ENCODE data around the gene CLDN10. TPM values are rescaled to one million over a fixed set of nuclear protein-coding genes. Genes with fewer than 3 reads are reported as not detected.

Gene CLDN10
- total RNA-seq, 1 donor from 2014 or later, result not detected

GRCh38 chr13:95626768-95627167, 74.2 kb downstream of the CLDN10 start:
- intact Hi-C loops (cut with micrococcal nuclease), result loop anchor here (10.0 kb wide), 1 partner anchor 1328 kb away; no protein-coding TSS in a partner anchor
- no peak overlapping the region for H3K27ac Mint-ChIP-seq
- H3K9me3 Mint-ChIP-seq, result no peaks in the 10 kb centered on the region
- no peaks in the 10 kb centered on the region for H3K4me1 Mint-ChIP-seq
- ATAC-seq (ENCODE audit: low read depth) (no peak), DNase-seq (no peak)
- no peak for TF ChIP-seq CTCF (IDR thresholded peaks at IDR 0.05)
- ChIA-PET CTCF (interaction anchor here (7.5 kb wide), 1 partner anchor 207 kb away, joined by 127 read pairs; no protein-coding TSS in a partner anchor), POLR2A (no interaction called here)
- H3K27me3 Mint-ChIP-seq, result peaks cover 7% of the 10 kb centered on the region
- H3K36me3 Mint-ChIP-seq (ENCODE audit: low read depth), result no peaks in the 10 kb centered on the region
- no peak overlapping the region for H3K4me3 Mint-ChIP-seq

GRCh38 chr13:95627590-95627989, 75.1 kb downstream of the CLDN10 start:
- ATAC-seq (ENCODE audit: low read depth), result no peak
- no peak overlapping the region for H3K4me3 Mint-ChIP-seq
- no peak for TF ChIP-seq CTCF (IDR thresholded peaks at IDR 0.05)
- no peak overlapping the region for H3K27ac Mint-ChIP-seq
- CTCF ChIA-PET, result interaction anchor here (7.5 kb wide), 1 partner anchor 206 kb away, joined by 127 read pairs; no protein-coding TSS in a partner anchor
- DNase-seq, result no peak
- no peaks in the 10 kb centered on the region for H3K9me3 Mint-ChIP-seq
- H3K27me3 Mint-ChIP-seq, result peaks cover 7% of the 10 kb centered on the region
- intact Hi-C loops (cut with micrococcal nuclease), result loop anchor here (10.0 kb wide), 1 partner anchor 1327 kb away; no protein-coding TSS in a partner anchor
- H3K36me3 Mint-ChIP-seq (ENCODE audit: low read depth), result no peaks in the 10 kb centered on the region
- no peaks in the 10 kb centered on the region for H3K4me1 Mint-ChIP-seq
- POLR2A ChIA-PET, result no interaction called here

DNA sequence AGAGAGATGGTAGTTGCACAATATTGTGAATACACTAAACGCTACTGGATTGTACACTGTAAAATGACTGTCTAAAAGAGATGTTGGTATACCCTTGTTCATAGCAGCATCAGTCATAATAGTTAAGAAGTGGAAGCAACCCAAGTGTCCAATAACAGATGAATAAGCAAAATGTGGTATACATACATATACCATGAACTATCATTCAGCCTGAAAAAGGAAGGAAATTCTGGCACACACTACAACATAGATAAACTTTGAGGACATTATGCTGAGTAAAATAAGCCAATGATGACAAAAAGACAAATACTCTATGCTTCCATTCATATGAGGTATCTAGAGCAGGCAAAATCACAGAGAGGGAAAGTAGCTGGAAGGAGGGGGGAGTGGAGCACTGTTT, 76.0 kb downstream of the CLDN10 start:
- Mint-ChIP-seq H3K36me3 (ENCODE audit: low read depth) (no peaks in the 10 kb centered on the region), H3K27ac (no peak overlapping the region), H3K9me3 (no peaks in the 10 kb centered on the region), H3K27me3 (peaks cover 7% of the 10 kb centered on the region), H3K4me3 (no peak overlapping the region), H3K4me1 (no peaks in the 10 kb centered on the region)
- ATAC-seq (ENCODE audit: low read depth) (no peak), DNase-seq (no peak)
- no peak for TF ChIP-seq CTCF (IDR thresholded peaks at IDR 0.05)
- ChIA-PET CTCF (interaction anchor here (0.8 kb wide), 1 partner anchor 205 kb away, joined by 4 read pairs; no protein-coding TSS in a partner anchor), POLR2A (no interaction called here)
- intact Hi-C loops (cut with micrococcal nuclease), result loop anchor here (10.0 kb wide), 1 partner anchor 1326 kb away; no protein-coding TSS in a partner anchor

DNA sequence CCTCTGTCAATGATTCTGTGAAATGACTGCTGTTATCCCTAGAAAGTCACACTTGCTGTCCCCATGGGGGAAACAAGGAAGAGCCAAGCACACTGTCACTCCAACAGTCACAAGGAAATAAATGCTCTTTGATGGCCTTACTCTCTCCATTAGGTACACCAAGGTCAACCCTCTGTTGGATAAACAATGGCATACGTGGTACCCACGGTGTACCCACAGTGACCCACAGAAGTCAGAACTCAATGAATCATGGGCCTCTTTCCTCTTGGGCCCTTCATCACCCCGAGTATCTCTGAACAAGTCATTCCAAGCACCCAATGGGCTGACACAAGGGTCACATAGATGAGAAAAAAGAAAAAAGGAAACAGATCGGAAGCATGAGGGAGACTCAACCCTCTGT, 76.6 kb downstream of the CLDN10 start:
- Mint-ChIP-seq H3K27ac (no peak overlapping the region), H3K27me3 (peaks cover 7% of the 10 kb centered on the region), H3K4me3 (no peak overlapping the region), H3K36me3 (ENCODE audit: low read depth) (no peaks in the 10 kb centered on the region), H3K9me3 (no peaks in the 10 kb centered on the region), H3K4me1 (no peaks in the 10 kb centered on the region)
- TF ChIP-seq CTCF (IDR thresholded peaks at IDR 0.05), result no peak
- DNase-seq, result no peak
- ATAC-seq (ENCODE audit: low read depth), result no peak
- intact Hi-C loops (cut with micrococcal nuclease), result loop anchor here (10.0 kb wide), 1 partner anchor 1326 kb away; no protein-coding TSS in a partner anchor
- ChIA-PET CTCF (no interaction called here), POLR2A (no interaction called here)

Other genes with a start within 250 kb of the CLDN10 start
- gene DZIP1, start 92.0 kb downstream of the CLDN10 start, total RNA-seq, result not detected in 2 replicates
- gene DNAJC3, start 124.4 kb downstream of the CLDN10 start, total RNA-seq, result 14.7 and 17.4 TPM in 2 replicates

Data from activated B cell treated with CpG ODN at 0.5 μM for 24 hours (primary cell).